HepG2 (cell line): ENCODE results near the gene TSPAN17.

ENCODE experiments used
- CREB3 ChIP-seq: sonication (generic); formaldehyde crosslinking; IDR thresholded peaks from 2 replicates; pipeline ENCODE4 v1.5.0; 2020; ENCODE audit warnings: missing genetic modification reagents
- HNF1B ChIP-seq: sonication (generic); formaldehyde crosslinking; IDR thresholded peaks from 2 replicates; pipeline ENCODE4 v1.5.1; 2020; ENCODE audit warnings: mild to moderate bottlenecking, moderate library complexity, missing genetic modification reagents
- HOXD1 ChIP-seq: sonication (generic); formaldehyde crosslinking; IDR thresholded peaks from 2 replicates; pipeline ENCODE4 v1.5.0; 2020; ENCODE audit warnings: missing genetic modification reagents
- JDP2 ChIP-seq: sonication (generic); formaldehyde crosslinking; IDR thresholded peaks from 2 replicates; pipeline ENCODE4 v1.8.1; 2022; ENCODE audit warnings: missing genetic modification reagents, borderline replicate concordance
- SMC3 ChIP-seq: IDR thresholded peaks from 2 replicates; pipeline ENCODE4 v1.6.1; 2011; ENCODE audit warnings: low read length, improper control_type of control experiment
- ZNF552 ChIP-seq: sonication (generic); formaldehyde crosslinking; IDR thresholded peaks from 2 replicates; pipeline ENCODE4 v1.9.0; 2022; ENCODE audit warnings: missing genetic modification reagents, mild to moderate bottlenecking, borderline replicate concordance

GRCh38 chr5:176687881-176688280 is 40.6 kb downstream of the TSPAN17 start:
- no peak for TF ChIP-seq HOXD1 (CRISPR knock-in tag)
- no peak for TF ChIP-seq SMC3
- no peak for TF ChIP-seq JDP2 (CRISPR knock-in tag)
- TF ChIP-seq HNF1B (CRISPR knock-in tag) = no peak
- no peak for TF ChIP-seq ZNF552
- TF ChIP-seq CREB3 (CRISPR knock-in tag) = no peak
